GM12891 (cell line): Measurements from ENCODE around the gene BCAR3.

Source experiments
- POLR2A ChIP-seq: IDR thresholded peaks from 2 replicates; pipeline ENCODE4 v1.6.1; 2011; ENCODE audit warnings: low read depth, low read length, control low read depth
- POLR2AphosphoS5 ChIP-seq: IDR thresholded peaks from 2 replicates; pipeline ENCODE4 v1.6.1; 2011; ENCODE audit warnings: low read depth, low read length, control low read depth
- SPI1 ChIP-seq: IDR thresholded peaks from 2 replicates; pipeline ENCODE4 v1.6.1; 2011; ENCODE audit warnings: low read depth, low read length, control low read depth

- TF ChIP-seq POLR2AphosphoS5 (no peak), POLR2A (no peak), SPI1 (no peak)
These were observed 6.4 kb downstream of the BCAR3 start for GRCh38 chr1:93675271-93675670.
